ENCODE data around the gene CLTA. TPM values are rescaled to one million over a fixed set of nuclear protein-coding genes. Genes with fewer than 3 reads are reported as not detected.
"Not testable (repeated sequence)": the region's sequence is repeated elsewhere in the genome, so short reads cannot be mapped to it uniquely, and the experiment has no call there.

Gene CLTA
- total RNA-seq, 1 experiment from 2014 or later, result 269 TPM

DNA sequence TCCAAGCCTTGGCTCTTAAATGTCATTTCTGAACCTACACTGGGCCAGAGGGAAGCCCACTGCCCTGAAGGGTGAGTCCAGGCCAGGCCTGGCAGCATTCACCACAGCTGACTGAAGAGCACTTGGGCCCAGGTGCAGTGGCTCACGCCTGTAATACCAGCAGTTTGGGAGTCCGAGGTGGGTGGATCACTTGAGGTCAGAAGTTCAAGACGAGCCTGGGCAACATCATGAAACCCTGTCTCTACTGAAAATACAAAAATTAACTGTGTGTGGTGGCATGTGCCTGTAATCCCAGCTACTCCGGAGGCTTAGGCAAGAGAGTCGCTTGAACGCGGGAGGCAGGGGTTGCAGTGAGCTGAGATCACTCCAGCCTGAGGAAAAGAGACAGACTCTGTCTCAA lies 16.4 kb upstream of the CLTA start:
- no peaks in the 10 kb centered on the region for H3K4me1 Mint-ChIP-seq (ENCODE audit: low read depth, unreplicated experiment)
- H3K9me3 Mint-ChIP-seq (ENCODE audit: unreplicated experiment), result peaks cover 7% of the 10 kb centered on the region
- no peak for DNase-seq
- TF ChIP-seq, protein P1, sequence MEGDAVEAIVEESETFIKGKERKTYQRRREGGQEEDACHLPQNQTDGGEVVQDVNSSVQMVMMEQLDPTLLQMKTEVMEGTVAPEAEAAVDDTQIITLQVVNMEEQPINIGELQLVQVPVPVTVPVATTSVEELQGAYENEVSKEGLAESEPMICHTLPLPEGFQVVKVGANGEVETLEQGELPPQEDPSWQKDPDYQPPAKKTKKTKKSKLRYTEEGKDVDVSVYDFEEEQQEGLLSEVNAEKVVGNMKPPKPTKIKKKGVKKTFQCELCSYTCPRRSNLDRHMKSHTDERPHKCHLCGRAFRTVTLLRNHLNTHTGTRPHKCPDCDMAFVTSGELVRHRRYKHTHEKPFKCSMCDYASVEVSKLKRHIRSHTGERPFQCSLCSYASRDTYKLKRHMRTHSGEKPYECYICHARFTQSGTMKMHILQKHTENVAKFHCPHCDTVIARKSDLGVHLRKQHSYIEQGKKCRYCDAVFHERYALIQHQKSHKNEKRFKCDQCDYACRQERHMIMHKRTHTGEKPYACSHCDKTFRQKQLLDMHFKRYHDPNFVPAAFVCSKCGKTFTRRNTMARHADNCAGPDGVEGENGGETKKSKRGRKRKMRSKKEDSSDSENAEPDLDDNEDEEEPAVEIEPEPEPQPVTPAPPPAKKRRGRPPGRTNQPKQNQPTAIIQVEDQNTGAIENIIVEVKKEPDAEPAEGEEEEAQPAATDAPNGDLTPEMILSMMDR (IDR thresholded peaks at IDR 0.05; ENCODE audit: insufficient read depth in 1 of 2, low read depth in 1 of 2, low read length in 1 of 2, severe bottlenecking in 1 of 2, unreplicated experiment in 1 of 2), result no peak
- H3K9me3 ChIP-seq, result no peaks in the 10 kb centered on the region
- intact Hi-C loops (cut with micrococcal nuclease; ENCODE audit: unreplicated experiment), result no loop called here
- no peaks in the 10 kb centered on the region for H3K36me3 ChIP-seq (ENCODE audit: control insufficient read depth, insufficient read depth, low read length)
- no peak overlapping the region for H3K27ac Mint-ChIP-seq (ENCODE audit: unreplicated experiment)
- no peaks in the 10 kb centered on the region for H3K27me3 Mint-ChIP-seq (ENCODE audit: insufficient read depth, unreplicated experiment)
- no peaks in the 10 kb centered on the region for H3K4me1 ChIP-seq
- CTCF ChIA-PET, result no interaction called here
- POLR2A ChIA-PET, result no interaction called here
- H3K4me3 ChIP-seq (ENCODE audit: low read depth, low read length), result no peak overlapping the region
- no peaks in the 10 kb centered on the region for H3K27me3 ChIP-seq (replicated peaks; ENCODE audit: control insufficient read depth, insufficient read depth, low read length)
- peaks cover 6% of the 10 kb centered on the region for H3K36me3 Mint-ChIP-seq (ENCODE audit: insufficient read depth, unreplicated experiment)
- no TSS peak for BruUV-seq (replicated peaks)
- H3K4me3 Mint-ChIP-seq (ENCODE audit: unreplicated experiment), result no peak overlapping the region

DNA sequence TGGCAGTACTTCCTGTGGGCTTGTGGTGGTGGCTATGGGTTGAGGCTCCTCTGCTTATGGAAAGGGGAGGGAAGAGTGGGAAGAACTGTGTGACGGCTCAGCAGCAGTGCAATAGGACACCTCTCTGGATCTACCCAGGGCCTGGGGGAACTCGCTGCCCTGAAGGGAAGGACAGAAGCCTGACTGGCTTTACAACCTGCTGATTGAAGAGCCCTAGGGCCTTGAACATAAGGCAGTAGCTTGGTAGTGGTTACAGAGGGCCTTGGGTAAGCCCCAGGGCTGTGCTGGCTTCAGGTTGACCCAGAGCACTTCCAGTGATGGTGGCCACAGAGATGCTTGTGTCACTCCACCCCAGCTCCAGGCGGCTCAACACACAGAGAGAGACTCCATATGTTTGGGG lies 16.0 kb upstream of the CLTA start:
- TF ChIP-seq, protein P1 (IDR thresholded peaks at IDR 0.05; ENCODE audit: insufficient read depth in 1 of 2, low read depth in 1 of 2, low read length in 1 of 2, severe bottlenecking in 1 of 2, unreplicated experiment in 1 of 2), result no peak
- BruUV-seq (replicated peaks), result no TSS peak
- Histone ChIP-seq H3K36me3 (ENCODE audit: control insufficient read depth, insufficient read depth, low read length) (no peaks in the 10 kb centered on the region), H3K9me3 (no peaks in the 10 kb centered on the region), H3K4me1 (no peaks in the 10 kb centered on the region), H3K27me3 (replicated peaks; ENCODE audit: control insufficient read depth, insufficient read depth, low read length) (no peaks in the 10 kb centered on the region), H3K4me3 (ENCODE audit: low read depth, low read length) (no peak overlapping the region)
- ChIA-PET CTCF (no interaction called here), POLR2A (no interaction called here)
- peak in 1 of 2 experiments; percentile 46 for DNase-seq
- Mint-ChIP-seq H3K4me3 (ENCODE audit: unreplicated experiment) (no peak overlapping the region), H3K27ac (ENCODE audit: unreplicated experiment) (no peak overlapping the region), H3K36me3 (ENCODE audit: insufficient read depth, unreplicated experiment) (peaks cover 6% of the 10 kb centered on the region), H3K27me3 (ENCODE audit: insufficient read depth, unreplicated experiment) (no peaks in the 10 kb centered on the region), H3K9me3 (ENCODE audit: unreplicated experiment) (peaks cover 11% of the 10 kb centered on the region), H3K4me1 (ENCODE audit: low read depth, unreplicated experiment) (no peaks in the 10 kb centered on the region)
- intact Hi-C loops (cut with micrococcal nuclease; ENCODE audit: unreplicated experiment), result no loop called here

DNA sequence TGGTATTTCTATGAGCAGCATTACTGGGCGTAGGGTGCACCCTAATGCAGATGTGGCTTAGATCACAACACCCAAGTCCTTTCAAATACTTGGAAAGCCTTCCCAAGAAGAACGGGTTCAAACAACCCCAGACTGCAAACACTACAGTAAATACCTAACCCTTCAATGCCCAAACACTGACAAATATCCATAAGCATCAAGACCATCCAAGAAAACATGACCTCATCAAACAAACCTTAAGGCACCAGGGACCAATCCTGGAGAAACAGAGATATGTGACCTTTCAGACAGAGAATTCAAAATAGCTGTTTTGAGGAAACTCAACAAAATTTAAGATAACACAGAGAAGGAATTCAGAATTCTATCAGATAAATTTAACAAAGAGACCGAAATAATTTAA lies 15.5 kb upstream of the CLTA start:
- H3K4me3 Mint-ChIP-seq (ENCODE audit: unreplicated experiment); H3K4me1 ChIP-seq; BruUV-seq (replicated peaks); H3K36me3 ChIP-seq (ENCODE audit: control insufficient read depth, insufficient read depth, low read length); intact Hi-C loops (cut with micrococcal nuclease; ENCODE audit: unreplicated experiment); DNase-seq; H3K4me1 Mint-ChIP-seq (ENCODE audit: low read depth, unreplicated experiment); H3K27me3 Mint-ChIP-seq (ENCODE audit: insufficient read depth, unreplicated experiment); H3K36me3 Mint-ChIP-seq (ENCODE audit: insufficient read depth, unreplicated experiment); H3K27ac Mint-ChIP-seq (ENCODE audit: unreplicated experiment); H3K27me3 ChIP-seq (replicated peaks; ENCODE audit: control insufficient read depth, insufficient read depth, low read length); POLR2A ChIA-PET; H3K4me3 ChIP-seq (ENCODE audit: low read depth, low read length); CTCF ChIA-PET; H3K9me3 ChIP-seq: not testable (repeated sequence)
- peaks cover 16% of the 10 kb centered on the region for H3K9me3 Mint-ChIP-seq (ENCODE audit: unreplicated experiment)

DNA sequence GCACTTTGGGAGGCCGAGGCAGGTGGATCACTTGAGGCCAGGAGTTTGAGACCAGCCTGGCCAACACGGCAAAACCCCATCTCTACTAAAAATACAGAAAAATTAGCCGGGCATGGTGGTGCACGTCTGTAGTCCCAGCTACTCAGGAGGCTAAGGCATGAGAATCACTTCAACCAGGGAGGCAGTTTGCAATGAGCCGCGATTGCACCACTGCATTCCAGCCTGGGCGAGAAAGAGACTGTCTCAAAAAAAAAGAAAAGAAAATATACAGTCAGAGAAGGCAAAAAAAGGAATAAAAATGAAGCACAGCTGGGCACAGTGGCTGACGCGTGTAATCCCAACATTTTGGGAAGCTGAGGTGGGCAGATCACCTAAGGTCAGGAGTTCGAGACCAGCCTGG lies 14.2 kb upstream of the CLTA start:
- H3K4me1 ChIP-seq; H3K27me3 Mint-ChIP-seq (ENCODE audit: insufficient read depth, unreplicated experiment); DNase-seq; H3K27ac Mint-ChIP-seq (ENCODE audit: unreplicated experiment); H3K4me1 Mint-ChIP-seq (ENCODE audit: low read depth, unreplicated experiment); BruUV-seq (replicated peaks); H3K4me3 Mint-ChIP-seq (ENCODE audit: unreplicated experiment); H3K9me3 ChIP-seq; H3K27me3 ChIP-seq (replicated peaks; ENCODE audit: control insufficient read depth, insufficient read depth, low read length); H3K36me3 Mint-ChIP-seq (ENCODE audit: insufficient read depth, unreplicated experiment); H3K36me3 ChIP-seq (ENCODE audit: control insufficient read depth, insufficient read depth, low read length); intact Hi-C loops (cut with micrococcal nuclease; ENCODE audit: unreplicated experiment); CTCF ChIA-PET; H3K4me3 ChIP-seq (ENCODE audit: low read depth, low read length): not testable (repeated sequence)
- POLR2A ChIA-PET, result interaction anchor here (0.7 kb wide), 1 partner anchor 55 kb away, joined by 3 read pairs; no protein-coding TSS in a partner anchor
- peaks cover 25% of the 10 kb centered on the region for H3K9me3 Mint-ChIP-seq (ENCODE audit: unreplicated experiment)

All from Caco-2 (cell line).